ENCODE measurements around the gene MNT.

MNT gene

DNA sequence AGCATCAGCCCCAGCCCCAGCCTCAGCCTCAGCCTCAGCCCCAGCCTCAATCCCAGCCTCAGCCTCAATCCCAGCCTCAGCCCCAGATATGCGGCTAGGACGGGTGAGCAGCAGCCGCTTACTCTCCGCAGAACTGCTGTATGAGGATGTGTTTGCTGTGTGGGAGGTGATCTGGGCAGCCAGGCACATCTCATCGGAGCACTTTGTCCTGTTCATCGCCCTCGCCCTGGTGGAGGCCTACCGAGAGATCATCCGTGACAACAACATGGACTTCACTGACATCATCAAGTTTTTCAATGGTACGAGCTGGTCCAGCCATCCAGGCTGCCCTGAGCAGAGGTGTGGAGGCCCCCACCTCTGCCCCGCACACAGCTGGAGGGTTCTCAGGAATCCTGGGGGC, 22.0 kb downstream of the MNT start:
- DNase-seq = no peak

DNA sequence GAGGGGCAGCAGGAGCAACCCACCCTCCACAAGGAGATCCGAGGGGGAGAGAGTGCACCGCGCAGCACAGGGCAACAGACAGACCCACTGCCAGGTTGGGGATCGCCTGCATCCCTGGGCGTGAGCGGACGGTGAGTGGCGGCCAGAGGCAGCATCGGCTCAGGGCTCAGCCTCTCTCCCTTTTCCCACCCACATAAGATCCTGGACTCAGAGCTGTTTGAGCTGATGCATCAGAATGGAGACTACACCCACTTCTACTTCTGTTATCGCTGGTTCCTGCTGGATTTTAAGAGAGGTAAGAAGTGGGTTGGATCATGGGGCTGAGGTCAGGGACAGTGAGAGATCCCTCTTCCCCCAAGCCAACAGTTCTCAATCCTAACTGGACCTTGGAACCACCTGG, 23.2 kb downstream of the MNT start:
- DNase-seq = no peak

DNA sequence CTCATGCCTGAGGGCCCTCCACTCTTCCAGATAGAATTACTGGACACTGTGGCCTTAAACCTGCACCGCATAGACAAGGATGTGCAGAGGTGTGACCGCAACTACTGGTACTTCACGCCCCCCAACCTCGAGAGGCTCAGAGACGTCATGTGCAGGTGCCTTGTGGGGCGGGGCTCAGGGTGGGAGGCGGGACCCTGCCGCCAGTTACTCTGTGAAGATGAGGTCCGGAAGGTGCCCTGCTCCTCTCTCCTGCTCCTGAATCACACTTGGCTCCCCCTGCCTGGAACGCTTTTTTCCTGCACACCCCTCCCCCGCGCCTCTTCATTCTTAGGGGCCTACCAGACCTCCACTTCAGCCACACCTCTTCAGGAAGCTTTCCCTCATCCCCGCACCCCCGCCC, 24.8 kb downstream of the MNT start:
- DNase-seq = no peak

DNA sequence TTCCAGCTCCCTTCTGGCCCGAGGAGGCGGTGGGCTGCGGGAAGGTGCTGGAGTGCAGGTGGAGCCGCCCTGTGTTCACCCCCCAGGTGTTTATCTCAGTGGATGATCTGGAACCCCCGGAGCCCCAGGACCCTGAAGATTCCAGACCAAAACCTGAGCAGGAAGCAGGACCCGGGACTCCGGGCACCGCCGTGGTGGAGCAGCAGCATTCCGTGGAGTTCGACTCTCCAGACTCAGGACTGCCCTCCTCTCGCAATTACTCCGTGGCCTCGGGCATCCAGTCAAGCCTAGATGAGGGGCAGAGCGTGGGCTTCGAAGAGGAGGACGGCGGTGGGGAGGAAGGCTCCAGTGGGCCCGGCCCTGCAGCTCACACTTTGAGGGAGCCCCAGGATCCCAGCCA, 25.5 kb downstream of the MNT start:
- DNase-seq = no peak

DNA sequence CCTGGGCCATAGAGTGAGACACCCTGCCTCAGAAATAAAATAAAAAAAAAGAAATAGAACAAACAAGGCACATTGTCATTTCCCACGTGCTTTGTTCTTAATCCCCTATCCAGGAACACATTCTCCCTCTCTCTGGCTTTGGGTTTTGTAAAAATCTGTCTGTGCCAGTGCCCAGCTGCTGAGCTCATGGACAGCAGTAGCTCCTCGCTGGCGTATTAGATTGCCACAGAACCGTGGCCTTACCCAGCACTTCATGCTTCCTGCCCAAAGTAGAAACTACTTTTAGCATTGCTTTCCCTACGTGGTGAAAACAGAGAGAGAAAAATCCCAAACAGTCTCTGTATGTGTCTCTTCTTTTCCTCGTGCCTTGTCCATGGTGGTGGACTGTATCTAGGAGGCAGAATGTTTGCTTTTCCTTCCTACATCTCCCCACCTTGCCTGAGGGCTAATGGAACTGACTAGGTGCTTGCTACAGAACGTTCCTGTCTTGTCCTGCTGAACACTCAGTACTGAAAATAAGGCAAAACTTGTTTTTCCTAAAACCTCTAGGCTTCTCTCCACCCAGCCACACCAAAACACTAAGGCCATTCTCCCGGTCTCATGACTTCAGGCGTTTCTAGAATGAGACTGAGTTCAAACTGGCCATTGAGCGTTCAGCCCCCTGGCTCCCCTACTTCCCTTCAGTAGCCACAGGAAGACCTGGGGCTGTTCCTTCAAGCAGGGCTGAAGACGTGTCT, 26.1 kb downstream of the MNT start:
- DNase-seq = no peak

DNA sequence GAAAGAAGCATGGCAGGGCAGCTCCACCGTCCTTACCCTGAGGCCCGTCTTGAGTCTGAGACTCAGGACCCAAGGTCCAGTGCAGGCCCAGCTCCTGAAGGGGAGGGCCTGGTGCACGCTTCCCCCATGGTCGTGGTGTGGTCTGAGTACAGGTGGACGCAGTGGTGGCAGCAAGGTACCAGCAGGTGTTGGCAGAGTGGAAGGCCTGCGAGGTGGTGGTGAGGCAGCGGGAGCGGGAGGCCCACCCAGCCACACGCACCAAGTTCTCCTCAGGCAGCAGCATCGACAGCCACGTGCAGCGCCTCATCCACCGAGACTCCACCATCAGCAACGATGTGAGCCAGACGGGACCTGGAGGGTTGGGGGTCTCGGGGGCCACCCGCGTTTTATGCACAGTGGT, 27.7 kb downstream of the MNT start:
- no peak for DNase-seq

DNA sequence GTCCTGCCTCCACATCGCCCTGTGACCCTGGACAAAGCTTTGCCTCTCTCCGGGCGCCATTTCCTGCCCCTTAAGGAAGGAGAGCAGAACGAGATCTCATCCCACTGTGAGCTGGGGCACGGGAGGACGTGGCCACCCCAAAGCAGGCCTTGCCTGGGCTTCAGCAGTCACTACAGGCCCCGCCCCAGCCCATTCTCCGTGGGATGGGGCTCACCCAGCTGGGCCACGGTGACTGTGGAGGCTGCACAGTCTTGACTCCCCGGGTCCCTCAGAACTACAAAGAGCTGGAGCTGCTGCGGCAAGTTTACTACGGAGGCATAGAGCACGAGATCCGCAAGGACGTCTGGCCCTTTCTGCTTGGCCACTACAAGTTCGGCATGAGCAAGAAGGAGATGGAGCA, 28.2 kb downstream of the MNT start:
- no peak for DNase-seq

DNA sequence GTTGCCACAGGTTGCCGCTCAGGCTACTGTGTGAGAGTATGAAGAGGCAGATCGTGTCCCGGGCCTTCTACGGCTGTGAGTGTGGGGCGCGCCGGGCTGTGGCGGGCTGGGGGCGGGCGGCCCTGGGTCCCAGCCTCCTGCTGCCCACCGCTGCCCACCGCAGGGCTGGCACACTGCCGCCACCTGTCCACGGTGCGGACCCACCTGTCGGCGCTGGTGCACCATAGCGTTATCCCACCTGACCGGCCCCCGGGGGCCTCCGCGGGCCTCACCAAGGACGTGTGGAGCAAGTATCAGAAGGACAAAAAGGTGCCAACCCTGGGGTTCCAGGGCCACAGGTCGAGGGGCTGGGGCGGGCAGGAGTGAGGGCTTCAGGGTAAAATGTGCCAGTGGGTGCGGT, 28.7 kb downstream of the MNT start:
- no peak for DNase-seq

DNA sequence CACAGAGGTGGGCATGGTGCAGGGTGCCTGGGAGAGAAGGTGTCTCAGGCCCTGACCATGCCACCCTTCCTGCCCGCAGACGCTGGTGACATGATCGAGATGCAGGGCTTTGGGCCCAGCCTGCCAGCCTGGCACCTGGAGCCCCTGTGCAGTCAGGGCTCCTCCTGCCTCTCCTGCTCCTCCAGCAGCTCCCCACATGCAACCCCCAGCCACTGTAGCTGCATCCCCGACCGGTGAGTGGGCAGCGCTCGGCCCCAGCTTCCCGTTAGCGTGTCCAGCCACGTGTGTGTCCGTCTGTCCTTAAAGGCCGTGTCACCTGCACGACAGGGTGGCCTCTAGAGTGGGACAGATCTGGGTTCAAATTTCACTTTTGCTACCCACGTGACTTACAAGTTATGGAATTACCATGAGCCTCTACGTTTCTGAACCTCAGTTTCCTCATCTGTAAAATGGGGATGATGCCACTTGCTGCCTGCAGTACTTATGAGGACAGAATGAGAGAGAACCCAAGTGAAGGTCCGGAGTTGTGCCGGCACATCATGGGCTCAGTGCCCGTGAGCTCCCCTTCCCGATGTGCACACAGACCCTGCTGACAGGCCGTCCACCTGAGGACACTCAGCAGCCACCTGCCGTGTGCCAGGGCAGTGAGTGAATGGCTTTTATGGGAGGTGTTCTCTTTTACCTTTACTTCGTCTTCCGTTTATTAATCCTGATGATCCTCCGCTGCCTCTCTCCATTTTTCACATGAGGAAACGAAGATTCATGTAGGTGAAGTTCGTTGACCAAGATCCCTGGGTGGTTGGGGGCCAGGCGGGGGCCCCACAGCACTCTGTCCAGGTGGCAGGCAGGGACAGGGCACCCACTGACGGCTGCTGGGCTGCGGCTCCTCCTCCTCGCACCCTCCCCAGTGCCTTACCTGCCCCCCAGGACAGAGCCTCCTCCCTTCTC, 29.4 kb downstream of the MNT start:
- no peak for DNase-seq

DNA sequence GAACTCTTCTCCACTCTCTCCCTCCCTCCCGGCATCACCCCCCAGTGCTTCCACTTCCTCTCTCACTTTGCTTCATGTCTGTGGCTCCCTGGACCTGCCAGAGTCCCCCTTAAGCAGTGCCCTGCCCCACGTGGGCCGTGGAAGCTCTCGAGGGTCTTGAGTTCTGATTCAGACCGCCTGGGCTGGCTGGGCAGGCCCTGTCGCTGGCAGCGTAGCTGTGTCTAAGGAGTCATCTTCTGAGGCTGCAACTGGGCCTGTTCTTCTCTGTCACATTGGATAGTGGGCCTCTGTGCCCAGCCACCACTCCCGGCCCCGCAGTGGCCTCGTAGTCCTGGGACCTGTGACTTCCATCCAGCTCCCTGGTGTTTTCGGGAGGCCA, 30.7 kb downstream of the MNT start:
- DNase-seq = no peak

DNA sequence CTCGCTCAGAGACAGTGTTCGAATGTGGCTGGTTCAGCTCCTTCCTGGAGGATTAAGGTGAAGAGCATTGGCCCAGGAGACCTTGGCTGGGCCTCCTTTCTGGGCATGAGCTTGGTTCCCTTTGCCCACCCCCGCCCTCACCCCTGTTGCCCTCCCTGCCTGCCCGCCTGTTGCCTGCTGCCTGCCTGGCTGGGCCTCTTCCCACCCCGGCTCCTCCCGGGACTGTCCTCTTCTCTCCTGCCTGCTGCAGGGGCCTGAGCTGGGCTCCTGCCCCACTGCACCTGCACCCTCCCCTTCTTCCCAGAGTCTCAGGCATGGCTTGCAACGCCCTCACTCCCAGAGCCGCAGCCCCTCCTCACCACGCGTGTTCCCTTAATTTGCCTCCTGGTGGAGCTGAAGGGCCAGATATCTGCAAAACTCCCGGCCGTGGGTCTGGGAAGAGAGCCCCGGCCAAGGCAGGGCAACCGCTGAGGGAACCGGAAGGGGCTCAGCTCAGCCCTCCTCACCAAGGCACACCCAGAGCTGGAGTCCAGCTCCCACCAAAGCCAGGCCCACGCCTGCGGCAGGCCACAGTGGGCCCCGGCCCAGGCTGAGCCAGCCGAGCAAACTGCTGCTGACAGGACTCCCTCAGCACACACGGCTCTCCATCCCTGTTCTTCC, 31.2 kb downstream of the MNT start:
- DNase-seq = no peak

DNA sequence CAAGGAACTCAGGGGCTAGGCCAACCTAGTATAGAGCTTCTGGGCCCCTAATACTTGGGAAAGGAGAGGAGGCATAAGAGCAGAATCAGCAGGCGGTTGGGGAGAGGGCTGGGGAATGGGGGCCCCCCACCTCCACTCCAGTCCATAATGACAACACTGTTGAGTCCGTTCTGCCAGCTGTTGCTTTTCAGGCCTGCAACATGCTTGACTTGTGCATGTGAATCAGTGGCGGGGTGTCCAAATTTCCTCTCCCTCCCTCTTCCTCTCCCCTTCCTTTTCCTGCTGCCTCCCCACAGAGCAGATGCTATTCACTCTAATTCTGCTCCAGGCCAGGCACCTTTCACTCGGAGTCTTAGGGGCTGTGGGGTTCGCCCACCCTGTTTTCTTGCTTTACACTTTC, 31.8 kb downstream of the MNT start:
- DNase-seq = no peak

DNA sequence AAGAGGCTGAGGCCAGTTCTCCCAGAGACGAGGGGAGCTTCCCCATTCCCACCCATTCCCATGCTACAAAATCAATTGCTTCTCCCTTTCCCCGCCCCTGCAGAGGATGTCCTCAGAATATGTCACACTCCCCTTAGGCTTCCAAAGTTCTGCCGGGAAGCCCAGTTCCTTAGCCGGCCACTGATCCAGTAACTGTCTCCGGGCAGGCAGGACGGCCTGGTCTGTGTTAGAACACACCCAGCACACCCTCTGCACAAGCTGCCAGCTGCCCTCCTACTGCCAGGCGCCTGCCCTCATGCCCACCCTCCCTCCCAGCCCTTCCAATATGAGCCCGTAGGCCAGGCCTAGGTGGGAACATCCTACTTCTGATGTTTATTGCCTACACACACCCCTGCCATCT, 32.5 kb downstream of the MNT start:
- no peak for DNase-seq

DNA sequence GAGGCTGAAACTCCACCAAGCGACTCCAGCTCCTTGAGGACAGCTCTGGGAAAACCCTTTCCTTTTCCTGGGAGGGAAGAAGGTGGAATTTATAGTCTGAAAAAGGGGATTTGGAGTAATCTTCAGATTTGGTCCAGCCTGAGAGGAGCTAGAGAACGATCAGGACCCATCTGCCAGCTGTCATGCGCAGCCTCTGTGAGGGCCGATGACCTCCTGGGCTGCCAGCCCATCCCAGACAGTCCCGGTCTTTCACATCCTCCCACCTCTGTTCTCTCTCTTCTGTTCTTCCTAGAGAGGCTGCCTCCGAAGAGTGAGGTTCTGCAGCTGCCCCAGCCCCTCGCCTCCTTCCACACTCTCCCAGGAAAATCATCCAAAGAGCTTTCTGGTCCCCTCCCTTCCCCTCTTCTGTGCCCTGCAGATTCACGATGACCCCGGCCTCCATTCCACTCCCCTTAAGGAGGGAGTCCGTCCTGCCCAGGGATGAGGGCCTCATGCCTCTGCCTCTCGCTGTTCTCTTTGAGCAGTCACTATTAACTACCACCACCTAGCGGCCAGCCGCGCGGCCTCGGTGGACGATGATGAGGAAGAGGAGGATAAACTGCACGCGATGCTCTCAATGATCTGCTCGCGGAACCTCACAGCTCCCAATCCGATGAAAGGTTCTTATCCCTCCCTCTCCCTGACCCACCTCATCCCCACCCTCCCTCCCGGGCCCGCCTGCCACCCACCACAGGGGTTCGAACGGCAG, 33.9 kb downstream of the MNT start:
- no peak for DNase-seq

DNA sequence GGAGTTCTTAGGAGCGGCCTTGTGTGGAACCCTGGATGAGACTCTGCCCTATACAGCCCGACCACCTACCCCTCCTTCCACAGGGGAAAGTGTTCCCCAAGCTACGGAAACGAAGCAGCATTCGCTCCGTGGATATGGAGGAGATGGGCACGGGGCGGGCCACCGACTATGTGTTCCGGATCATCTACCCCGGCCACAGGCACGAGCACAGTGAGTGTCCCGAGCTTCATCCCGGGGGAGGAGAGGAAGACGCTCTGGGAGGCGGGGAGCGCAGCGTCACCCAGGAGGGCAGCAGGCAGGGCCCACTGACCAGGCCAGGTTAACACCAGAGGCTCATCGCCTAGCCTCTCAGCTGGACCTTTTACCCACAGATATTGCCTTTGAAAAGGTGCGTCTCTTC, 35.7 kb downstream of the MNT start:
- DNase-seq = no peak

DNA sequence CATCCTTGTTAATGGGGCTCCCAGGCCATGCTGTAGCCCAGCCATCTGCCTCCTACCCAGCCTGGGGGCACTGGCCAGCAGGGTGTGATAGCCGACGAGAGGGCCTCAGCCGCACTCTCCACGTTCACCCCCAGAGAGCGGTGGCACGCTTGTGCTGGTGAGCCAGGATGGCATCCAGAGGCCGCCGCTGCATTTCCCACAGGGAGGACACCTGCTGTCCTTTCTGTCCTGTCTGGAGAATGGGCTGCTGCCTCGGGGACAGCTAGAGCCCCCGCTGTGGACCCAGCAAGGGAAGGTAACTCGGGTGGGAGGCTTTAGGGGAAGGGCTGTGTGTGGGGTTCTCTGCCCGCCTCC, 36.1 kb downstream of the MNT start:
- DNase-seq = no peak

DNA sequence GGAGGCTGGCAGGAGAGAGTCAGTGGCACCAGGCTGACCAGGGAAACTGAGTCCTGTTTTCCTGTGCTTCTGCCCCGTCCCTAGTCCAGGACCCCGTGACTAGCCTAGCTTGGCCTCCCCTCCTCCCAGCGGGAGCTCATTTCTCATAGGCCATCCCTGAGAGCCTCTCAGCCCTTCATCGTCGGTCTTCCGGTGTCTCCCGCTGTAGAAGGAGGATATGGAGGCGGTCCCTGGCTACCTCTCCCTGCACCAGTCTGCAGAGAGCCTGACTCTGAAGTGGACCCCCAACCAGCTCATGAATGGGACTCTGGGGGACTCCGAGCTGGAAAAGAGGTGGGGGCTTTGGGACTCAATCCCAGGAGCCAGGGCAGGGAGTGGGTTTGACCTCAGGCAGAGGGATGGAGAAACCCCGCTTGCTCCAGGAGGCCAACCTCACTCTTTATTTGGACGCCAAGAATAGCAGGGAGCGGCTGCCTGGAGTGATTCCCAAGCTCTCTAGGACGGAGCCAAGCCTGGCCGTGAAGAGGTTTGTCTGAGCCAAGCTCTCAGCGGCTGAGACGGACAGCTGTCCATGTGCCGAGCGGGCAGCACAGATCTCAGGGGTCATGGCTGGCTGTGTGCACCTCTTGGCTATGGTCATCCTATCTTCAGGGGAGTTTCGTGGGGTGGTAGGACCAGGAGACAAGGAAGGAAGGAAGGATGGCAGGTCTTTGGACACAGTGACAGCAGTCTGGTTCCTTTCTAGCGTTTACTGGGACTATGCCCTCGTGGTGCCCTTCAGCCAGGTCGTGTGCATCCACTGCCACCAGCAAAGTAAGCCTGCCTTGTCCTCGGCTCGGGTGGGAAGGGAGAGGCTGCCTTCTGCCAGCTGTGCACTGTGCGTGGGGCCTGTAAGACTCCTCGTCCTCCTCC, 36.8 kb downstream of the MNT start:
- no peak for DNase-seq

DNA sequence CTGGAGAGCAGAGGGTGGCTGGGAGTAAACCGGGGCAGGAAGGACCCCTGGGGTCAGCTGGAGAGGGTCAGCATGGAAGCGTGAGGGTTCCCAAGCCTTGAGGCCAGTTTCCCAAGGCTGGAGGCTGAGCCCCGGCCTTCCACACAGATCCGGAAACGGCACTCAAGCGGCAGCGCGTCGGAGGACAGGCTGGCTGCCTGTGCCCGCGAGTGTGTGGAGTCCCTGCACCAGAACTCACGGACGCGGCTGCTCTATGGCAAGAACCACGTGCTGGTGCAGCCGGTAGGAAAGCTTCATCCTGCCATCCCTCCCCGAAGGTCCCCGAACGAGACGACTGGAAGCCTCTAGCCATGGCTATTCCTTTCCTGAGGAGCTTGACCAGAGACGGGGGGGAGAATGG, 37.5 kb downstream of the MNT start:
- no peak for DNase-seq

DNA sequence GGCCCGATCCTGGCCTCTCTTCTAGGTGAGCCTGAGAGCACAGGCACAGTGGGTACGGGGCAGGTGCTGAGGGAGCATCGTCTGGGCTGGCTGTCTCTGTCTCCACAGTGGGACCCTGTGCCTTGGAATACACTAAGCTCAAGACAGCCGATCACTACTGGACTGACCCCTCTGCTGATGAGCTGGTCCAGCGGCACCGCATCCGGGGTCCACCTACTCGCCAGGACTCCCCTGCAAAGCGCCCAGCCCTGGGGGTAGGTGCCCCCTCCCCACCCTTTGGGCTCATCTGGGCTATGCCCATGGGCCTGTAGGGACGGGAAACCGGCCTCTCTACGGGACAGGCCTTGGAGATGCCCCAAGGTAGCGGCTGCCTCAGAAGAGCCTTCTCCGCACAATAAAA, 38.0 kb downstream of the MNT start:
- DNase-seq = no peak

DNA sequence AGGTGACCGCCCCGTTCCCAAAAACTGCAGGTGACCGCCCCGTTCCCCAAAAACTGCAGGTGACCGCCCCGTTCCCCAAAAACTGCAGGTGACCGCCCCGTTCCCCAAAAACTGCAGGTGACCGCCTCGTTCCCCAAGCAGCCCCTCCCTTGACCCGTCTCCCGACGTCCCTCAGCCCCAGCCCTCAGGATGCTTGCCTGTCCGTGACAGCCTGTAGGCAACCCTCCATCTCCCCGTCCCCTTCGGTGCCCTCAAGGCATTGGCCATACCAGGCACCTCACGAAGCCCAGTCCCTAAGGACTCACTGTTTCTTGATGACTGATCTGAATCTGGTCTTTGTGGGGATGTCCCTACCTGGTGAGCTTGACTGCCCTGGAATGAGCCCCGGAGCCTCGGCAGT, 38.4 kb downstream of the MNT start:
- DNase-seq = no peak

DNA sequence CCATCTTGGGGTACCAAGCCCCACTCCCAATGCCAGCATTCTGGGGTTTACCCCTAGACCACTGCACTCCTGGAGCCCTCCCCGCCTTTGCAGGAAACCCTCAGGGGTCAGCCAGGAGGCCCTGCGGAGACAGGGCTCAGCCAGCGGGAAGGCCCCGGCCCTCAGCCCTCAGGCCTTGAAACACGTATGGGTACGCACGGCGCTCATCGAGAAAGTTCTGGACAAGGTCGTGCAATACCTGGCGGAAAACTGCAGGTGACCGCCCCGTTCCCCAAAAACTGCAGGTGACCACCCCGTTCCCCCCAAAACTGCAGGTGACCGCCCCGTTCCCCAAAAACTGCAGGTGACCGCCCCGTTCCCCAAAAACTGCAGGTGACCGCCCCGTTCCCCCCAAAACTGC, 38.8 kb downstream of the MNT start:
- no peak for DNase-seq

All from activated CD4-positive, alpha-beta T cell treated with anti-CD3 and anti-CD28 coated beads for 48 hours (primary cell).